ENCODE results near the gene RILPL1.

GRCh38 chr12:123490089-123490488 is 43.4 kb downstream of the RILPL1 start:
- no peak for TF ChIP-seq CTCF (IDR thresholded peaks at IDR 0.05)
- TF ChIP-seq POLR2A (IDR thresholded peaks at IDR 0.05), result no peak
- no peak for TF ChIP-seq POLR2AphosphoS5 (IDR thresholded peaks at IDR 0.05)

Measured in sigmoid colon (tissue), 4 donors.